Measurements from ENCODE around the gene OTUD5. TPM values are rescaled to one million over a fixed set of nuclear protein-coding genes. Genes with fewer than 3 reads are reported as not detected.

The OTUD5 gene
- total and polyA plus RNA-seq, 2 donors (not counting 1 experiment from before 2014, with no cell fraction given) = 33.0 to 46.6 TPM

- no peak overlapping the region for H3K9ac ChIP-seq (ENCODE audit: insufficient read depth, low read length)
- no peak overlapping the region for H2AFZ ChIP-seq (ENCODE audit: low read length)
- no peaks in the 10 kb centered on the region for H3K9me3 ChIP-seq (ENCODE audit: control insufficient read depth, insufficient read depth, low read depth, low read length)
- no peak overlapping the region for H3K4me3 ChIP-seq (replicated peaks in 1 of 4; ENCODE audit: control extremely low read depth in 1 of 4, insufficient read depth in 1 of 4, low read depth in 3 of 4, low read length in 4 of 4)
- DNase-seq (ENCODE audit: low read depth in 2 of 2) = no peak
- no peaks in the 10 kb centered on the region for H3K79me2 ChIP-seq (ENCODE audit: control insufficient read depth, insufficient read depth, low read length)
- no peak overlapping the region for H3K27ac ChIP-seq (ENCODE audit: insufficient read depth, low read length)
- H3K4me1 ChIP-seq (ENCODE audit: control insufficient read depth, extremely low read depth, insufficient read depth, low read length) = no peaks in the 10 kb centered on the region
- no peaks in the 10 kb centered on the region for H3K27me3 ChIP-seq (ENCODE audit: control insufficient read depth, insufficient read depth, low read length)
- no peaks in the 10 kb centered on the region for H4K20me1 ChIP-seq (ENCODE audit: control insufficient read depth, extremely low read depth, insufficient read depth, low read length)
- peaks cover 4% of the 10 kb centered on the region for H3K36me3 ChIP-seq (ENCODE audit: control insufficient read depth, insufficient read depth, low read length)
- no peak for TF ChIP-seq CTCF (conservative IDR thresholded peaks at IDR 0.05 in 1 of 2, IDR thresholded peaks at IDR 0.05 in 1 of 2; ENCODE audit: low read depth in 1 of 2, low read length in 2 of 2)
- no peak for TF ChIP-seq EZH2 (IDR thresholded peaks at IDR 0.05; ENCODE audit: low read length, missing control alignments)
- no peak overlapping the region for H3K4me2 ChIP-seq (ENCODE audit: extremely low read depth, insufficient read depth, low read length)
Measured at GRCh38 chrX:48927123-48927522, 30.3 kb downstream of the OTUD5 start.

GRCh38 chrX:48924270-48924669 is 33.1 kb downstream of the OTUD5 start:
- no peaks in the 10 kb centered on the region for H3K79me2 ChIP-seq (ENCODE audit: control insufficient read depth, insufficient read depth, low read length)
- TF ChIP-seq CTCF (conservative IDR thresholded peaks at IDR 0.05 in 1 of 2, IDR thresholded peaks at IDR 0.05 in 1 of 2; ENCODE audit: low read depth in 1 of 2, low read length in 2 of 2) = no peak
- TF ChIP-seq EZH2 (IDR thresholded peaks at IDR 0.05; ENCODE audit: low read length, missing control alignments) = no peak

GRCh38 chrX:48923771-48924170 is 33.6 kb downstream of the OTUD5 start:
- H3K9me3 ChIP-seq (ENCODE audit: control insufficient read depth, insufficient read depth, low read depth, low read length) = no peaks in the 10 kb centered on the region
- H3K79me2 ChIP-seq (ENCODE audit: control insufficient read depth, insufficient read depth, low read length) = no peaks in the 10 kb centered on the region
- H3K36me3 ChIP-seq (ENCODE audit: control insufficient read depth, insufficient read depth, low read length) = peaks cover 4% of the 10 kb centered on the region
- H3K9ac ChIP-seq (ENCODE audit: insufficient read depth, low read length) = no peak overlapping the region
- no peak overlapping the region for H2AFZ ChIP-seq (ENCODE audit: low read length)
- H4K20me1 ChIP-seq (ENCODE audit: control insufficient read depth, extremely low read depth, insufficient read depth, low read length) = no peaks in the 10 kb centered on the region
- no peak overlapping the region for H3K27ac ChIP-seq (ENCODE audit: insufficient read depth, low read length)
- no peaks in the 10 kb centered on the region for H3K4me1 ChIP-seq (ENCODE audit: control insufficient read depth, extremely low read depth, insufficient read depth, low read length)
- TF ChIP-seq EZH2 (IDR thresholded peaks at IDR 0.05; ENCODE audit: low read length, missing control alignments) = no peak
- TF ChIP-seq CTCF (conservative IDR thresholded peaks at IDR 0.05 in 1 of 2, IDR thresholded peaks at IDR 0.05 in 1 of 2; ENCODE audit: low read depth in 1 of 2, low read length in 2 of 2) = no peak
- no peak for DNase-seq (ENCODE audit: low read depth in 2 of 2)
- H3K27me3 ChIP-seq (ENCODE audit: control insufficient read depth, insufficient read depth, low read length) = no peaks in the 10 kb centered on the region
- H3K4me3 ChIP-seq (replicated peaks in 1 of 4; ENCODE audit: control extremely low read depth in 1 of 4, insufficient read depth in 1 of 4, low read depth in 3 of 4, low read length in 4 of 4) = no peak overlapping the region
- H3K4me2 ChIP-seq (ENCODE audit: extremely low read depth, insufficient read depth, low read length) = no peak overlapping the region

More at GRCh38 chrX:48924270-48924669, 33.1 kb downstream of the OTUD5 start:
- Histone ChIP-seq H3K9ac (ENCODE audit: insufficient read depth, low read length) (no peak overlapping the region), H4K20me1 (ENCODE audit: control insufficient read depth, extremely low read depth, insufficient read depth, low read length) (no peaks in the 10 kb centered on the region), H2AFZ (ENCODE audit: low read length) (no peak overlapping the region), H3K9me3 (ENCODE audit: control insufficient read depth, insufficient read depth, low read depth, low read length) (no peaks in the 10 kb centered on the region), H3K27ac (ENCODE audit: insufficient read depth, low read length) (no peak overlapping the region), H3K27me3 (ENCODE audit: control insufficient read depth, insufficient read depth, low read length) (no peaks in the 10 kb centered on the region), H3K4me2 (ENCODE audit: extremely low read depth, insufficient read depth, low read length) (no peak overlapping the region), H3K4me1 (ENCODE audit: control insufficient read depth, extremely low read depth, insufficient read depth, low read length) (no peaks in the 10 kb centered on the region), H3K4me3 (replicated peaks in 1 of 4; ENCODE audit: control extremely low read depth in 1 of 4, insufficient read depth in 1 of 4, low read depth in 3 of 4, low read length in 4 of 4) (no peak overlapping the region), H3K36me3 (ENCODE audit: control insufficient read depth, insufficient read depth, low read length) (peaks cover 4% of the 10 kb centered on the region)
- no peak for DNase-seq (ENCODE audit: low read depth in 2 of 2)
